CD14-positive monocyte (primary cell): ENCODE results near the gene RHEB. TPM values are rescaled to one million over a fixed set of nuclear protein-coding genes. Genes with fewer than 3 reads are reported as not detected.

ENCODE experiments used
- DNase-seq, 3 donors: peaks; one replicate each; pipeline ENCODE4 v3.0.0-alpha.2; 2011 to 2022
- H2AFZ ChIP-seq: 2 replicates; pipeline ENCODE4 v1.6.0; 2012; ENCODE audit warnings: mild to moderate bottlenecking, low read depth, low read length, inconsistent platforms; ENCODE audit not compliant: insufficient read depth, poor library complexity, severe bottlenecking
- H3K27ac ChIP-seq, 2 donors: 1 replicate in 1 of 2; 2 replicates in 1 of 2; pipeline ENCODE4 v1.5.1; 2012 to 2013; ENCODE audit warnings: low read length in 2 of 2, control low read depth in 1 of 2, inconsistent platforms in 1 of 2, low read depth in 1 of 2, mild to moderate bottlenecking in 1 of 2
- H3K27me3 ChIP-seq, 2 donors: one replicate each; pipeline versions ENCODE4 v1.6.0 to v1.6.1; 2011 to 2013; ENCODE audit warnings: low read length in 2 of 2; ENCODE audit not compliant: control insufficient read depth in 2 of 2, insufficient read depth in 2 of 2
- H3K36me3 ChIP-seq, 2 donors: replicated peaks in 1 of 2; 1 replicate in 1 of 2; 2 replicates in 1 of 2; pipeline versions ENCODE4 v1.5.1 to v1.6.1; 2012 to 2013; ENCODE audit warnings: low read length in 2 of 2, control low read depth in 1 of 2, inconsistent platforms in 1 of 2, mild to moderate bottlenecking in 1 of 2; ENCODE audit not compliant: insufficient read depth in 2 of 2, control insufficient read depth in 1 of 2
- H3K4me1 ChIP-seq, 2 donors: 1 replicate in 1 of 2; 2 replicates in 1 of 2; pipeline versions ENCODE4 v1.5.1 to v1.6.1; 2012 to 2013; ENCODE audit warnings: low read length in 2 of 2, control low read depth in 1 of 2, inconsistent platforms in 1 of 2, mild to moderate bottlenecking in 1 of 2, moderate library complexity in 1 of 2; ENCODE audit not compliant: insufficient read depth in 2 of 2, control insufficient read depth in 1 of 2
- H3K4me2 ChIP-seq: replicated peaks from 2 replicates; pipeline ENCODE3; 2012; ENCODE audit warnings: low read length, moderate library complexity, mild to moderate bottlenecking; ENCODE audit not compliant: poor library complexity, severe bottlenecking; ENCODE audit errors: extremely low read depth
- H3K4me3 ChIP-seq, 3 experiments: fragments of 200-600 bp in 1 of 3; sonication (generic) in 1 of 3; replicated peaks in 1 of 3; 1 replicate in 2 of 3; 2 replicates in 1 of 3; pipeline ENCODE4 v1.5.1; 2011 to 2013; ENCODE audit warnings: low read length in 3 of 3, mild to moderate bottlenecking in 3 of 3, control low read depth in 2 of 3, low read depth in 2 of 3, inconsistent platforms in 1 of 3, moderate library complexity in 1 of 3
- H3K79me2 ChIP-seq: 2 replicates; pipeline ENCODE4 v1.6.0; 2012; ENCODE audit warnings: mild to moderate bottlenecking, control low read depth, inconsistent platforms, low read length, moderate library complexity; ENCODE audit not compliant: insufficient read depth
- H3K9ac ChIP-seq: 2 replicates; pipeline ENCODE4 v1.6.0; 2017; ENCODE audit warnings: low read length, mild to moderate bottlenecking; ENCODE audit not compliant: insufficient read depth, poor library complexity, severe bottlenecking
- H3K9me3 ChIP-seq, 2 donors: replicated peaks in 1 of 2; 1 replicate in 1 of 2; 2 replicates in 1 of 2; pipeline versions ENCODE4 v1.5.1 to v1.6.1; 2012 to 2013; ENCODE audit warnings: low read length in 2 of 2, control low read depth in 1 of 2; ENCODE audit not compliant: control insufficient read depth in 1 of 2, insufficient read depth in 1 of 2
- H4K20me1 ChIP-seq: 2 replicates; pipeline ENCODE4 v1.6.0; 2012; ENCODE audit warnings: mild to moderate bottlenecking, low read length, control low read depth, moderate library complexity; ENCODE audit not compliant: insufficient read depth
- H3K27ac Mint-ChIP-seq, 7 donors: one replicate each; pipeline ENCODE4 v1.8.0; 2020; ENCODE audit warnings: mild to moderate bottlenecking in 7 of 7, mixed read lengths in 7 of 7, moderate library complexity in 6 of 7, inconsistent platforms in 2 of 7
- H3K27me3 Mint-ChIP-seq, 3 donors: one replicate each; pipeline ENCODE4 v1.8.0; 2021 to 2022; ENCODE audit warnings: low read depth in 3 of 3, mild to moderate bottlenecking in 3 of 3, mixed read lengths in 3 of 3, moderate library complexity in 3 of 3, inconsistent platforms in 1 of 3
- H3K36me3 Mint-ChIP-seq, 2 donors: one replicate each; pipeline ENCODE4 v1.8.0; 2020; ENCODE audit warnings: mixed read lengths in 2 of 2, inconsistent platforms in 1 of 2, mild to moderate bottlenecking in 1 of 2
- H3K4me1 Mint-ChIP-seq: one replicate; pipeline ENCODE4 v1.8.0; 2020; ENCODE audit warnings: mild to moderate bottlenecking, mixed read lengths
- H3K4me3 Mint-ChIP-seq, 2 donors: one replicate each; pipeline ENCODE4 v1.8.0; 2020; ENCODE audit warnings: mild to moderate bottlenecking in 2 of 2, mixed read lengths in 2 of 2, moderate library complexity in 1 of 2
- H3K9me3 Mint-ChIP-seq, 7 donors: one replicate each; pipeline ENCODE4 v1.8.0; 2020 to 2022; ENCODE audit warnings: mixed read lengths in 7 of 7, mild to moderate bottlenecking in 6 of 7, moderate library complexity in 6 of 7, inconsistent platforms in 2 of 7
- CTCF ChIP-seq: fragments of 200-600 bp; IDR thresholded peaks from one replicate; pipeline ENCODE4 v1.8.0; 2022; ENCODE audit warnings: antibody characterized with exemption, mild to moderate bottlenecking
- WGBS: methylation state at CpG from one replicate; pipeline ENCODE4 v1.1.5; 2013; ENCODE audit warnings: missing lambda C conversion rate; ENCODE audit not compliant: insufficient coverage; 5-methylcytosine and 5-hydroxymethylcytosine counted together
- intact Hi-C, 2 donors: fragments of 100-400 bp; cut with micrococcal nuclease; formaldehyde crosslinking; loops; one replicate each; pipeline versions ENCODE4 v1.15.0 to v1.15.1; 2023
- polyA plus RNA-seq, 3 donors: library from polyadenylated mRNA; depleted of rRNA in 1 of 3; unstranded in 2 of 3; stranded (reverse) in 1 of 3; fragments of 300-500 nt in 2 of 3; fragments of >200 nt in 1 of 3; fragmentation: Illumina TruSeq in 2 of 3; gene quantifications; 1 replicate in 2 of 3; 2 replicates in 1 of 3; pipeline ENCODE4 v1.2.3, GENCODE V29; 2012 to 2021

RHEB gene
- polyA plus RNA-seq, 3 donors: 20.4 to 96.1 (median 95.8) TPM

- peak overlapping the region in 1 of 2 donors; percentile 3 for H3K27ac ChIP-seq
- Mint-ChIP-seq H3K4me3 (no peak overlapping the region), H3K4me1 (peaks cover 36% of the 10 kb centered on the region), H3K36me3 (peaks cover 55 to 56% of the 10 kb centered on the region in 2 donors), H3K27ac (peak overlapping the region in 1 of 7 donors; percentile 54), H3K9me3 (peaks cover 0 to 7% (median 0%) of the 10 kb centered on the region in 7 donors), H3K27me3 (no peaks in the 10 kb centered on the region)
- no peak for TF ChIP-seq CTCF
- 95% methylated on average over 2 of the region's 2 CpGs for WGBS
- H3K36me3 ChIP-seq: peaks cover 46 to 65% of the 10 kb centered on the region in 2 donors
- H3K79me2 ChIP-seq: peaks cover 93% of the 10 kb centered on the region
- no peak overlapping the region for H3K4me2 ChIP-seq
- no peak for DNase-seq
- H3K4me1 ChIP-seq: peaks cover 24 to 38% of the 10 kb centered on the region in 2 donors
- no peak overlapping the region for H2AFZ ChIP-seq
- peaks cover 79% of the 10 kb centered on the region for H4K20me1 ChIP-seq
- H3K9me3 ChIP-seq: no peaks in the 10 kb centered on the region
- no peaks in the 10 kb centered on the region for H3K27me3 ChIP-seq
- intact Hi-C loops: no loop called here
- no peak overlapping the region for H3K9ac ChIP-seq
- no peak overlapping the region for H3K4me3 ChIP-seq
These were observed 30.2 kb downstream of the RHEB start for GRCh38 chr7:151489498-151489897.

- H4K20me1 ChIP-seq: peaks cover 73% of the 10 kb centered on the region
- H3K9ac ChIP-seq: no peak overlapping the region
- no peak overlapping the region for H3K27ac ChIP-seq
- peaks cover 24 to 38% of the 10 kb centered on the region in 2 donors for H3K4me1 ChIP-seq
- DNase-seq: no peak
- no peak overlapping the region for H3K4me3 ChIP-seq
- Mint-ChIP-seq H3K4me1 (peaks cover 28% of the 10 kb centered on the region), H3K36me3 (peaks cover 67 to 70% of the 10 kb centered on the region in 2 donors), H3K4me3 (no peak overlapping the region), H3K27ac (peak overlapping the region in 1 of 7 donors; percentile 41), H3K9me3 (peaks cover 0 to 7% (median 0%) of the 10 kb centered on the region in 7 donors), H3K27me3 (no peaks in the 10 kb centered on the region)
- no peak overlapping the region for H2AFZ ChIP-seq
- H3K27me3 ChIP-seq: no peaks in the 10 kb centered on the region
- intact Hi-C loops: no loop called here
- H3K4me2 ChIP-seq: no peak overlapping the region
- H3K36me3 ChIP-seq: peaks cover 60 to 79% of the 10 kb centered on the region in 2 donors
- peaks cover 93% of the 10 kb centered on the region for H3K79me2 ChIP-seq
- no peak for TF ChIP-seq CTCF
- no peaks in the 10 kb centered on the region for H3K9me3 ChIP-seq
These were observed 31.6 kb downstream of the RHEB start for GRCh38 chr7:151488096-151488495.
